KOPT-K1 (cell line): ENCODE data around the gene CNTD1.
"Not testable (repeated sequence)": the region's sequence is repeated elsewhere in the genome, so short reads cannot be mapped to it uniquely, and the experiment has no call there.

ENCODE experiments used
- H3K27ac ChIP-seq: fragments of 200-600 bp; sonication (generic); 2 replicates; pipeline ENCODE4 v1.5.1; 2016; ENCODE audit warnings: antibody characterized with exemption, mild to moderate bottlenecking, low read depth, low read length; ENCODE audit not compliant: poor library complexity, severe bottlenecking
- H3K36me3 ChIP-seq: fragments of 200-600 bp; sonication (generic); 2 replicates; pipeline ENCODE4 v1.5.1; 2017; ENCODE audit warnings: antibody characterized with exemption, mild to moderate bottlenecking, low read length, moderate library complexity; ENCODE audit not compliant: insufficient read depth
- H3K9me3 ChIP-seq: fragments of 200-600 bp; sonication (generic); 2 replicates; pipeline ENCODE4 v1.5.1; 2017; ENCODE audit warnings: antibody characterized with exemption, low read length, mild to moderate bottlenecking; ENCODE audit not compliant: insufficient read depth, poor library complexity, severe bottlenecking

The CNTD1 gene

GRCh38 chr17:42844271-42844670 lies 45.6 kb downstream of the CNTD1 start, which contains the start of gene AOC2:
AOC2 (plus strand) TSS chr17:42844580; CDS start chr17:42844627, 47 bp downstream.
- Histone ChIP-seq H3K27ac (no peak within 1 kb of the TSS), H3K9me3 (no peaks in the 10 kb centered on the region), H3K36me3 (peaks cover 67% of the 10 kb centered on the region)

DNA sequence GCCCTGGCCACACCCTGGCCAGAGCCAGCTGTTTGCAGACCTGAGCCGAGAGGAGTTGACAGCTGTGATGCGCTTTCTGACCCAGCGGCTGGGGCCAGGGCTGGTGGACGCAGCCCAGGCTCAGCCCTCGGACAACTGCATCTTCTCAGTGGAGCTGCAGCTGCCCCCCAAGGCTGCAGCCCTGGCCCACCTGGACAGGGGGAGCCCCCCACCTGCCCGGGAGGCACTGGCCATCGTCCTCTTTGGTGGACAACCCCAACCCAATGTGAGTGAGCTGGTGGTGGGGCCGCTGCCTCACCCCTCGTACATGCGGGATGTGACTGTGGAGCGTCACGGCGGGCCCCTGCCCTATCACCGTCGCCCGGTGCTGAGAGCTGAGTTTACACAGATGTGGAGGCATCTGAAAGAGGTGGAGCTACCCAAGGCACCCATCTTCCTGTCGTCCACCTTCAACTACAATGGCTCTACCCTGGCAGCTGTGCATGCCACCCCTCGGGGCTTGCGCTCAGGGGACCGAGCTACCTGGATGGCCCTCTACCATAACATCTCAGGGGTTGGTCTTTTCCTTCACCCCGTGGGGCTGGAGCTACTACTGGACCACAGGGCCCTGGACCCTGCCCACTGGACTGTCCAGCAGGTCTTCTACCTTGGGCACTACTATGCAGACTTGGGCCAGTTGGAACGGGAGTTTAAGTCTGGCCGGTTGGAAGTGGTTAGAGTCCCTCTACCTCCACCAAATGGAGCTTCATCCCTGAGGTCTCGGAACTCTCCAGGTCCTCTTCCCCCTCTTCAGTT lies 46.3 kb downstream of the CNTD1 start:
- Histone ChIP-seq H3K27ac (no peak overlapping the region), H3K36me3 (peaks cover 60% of the 10 kb centered on the region), H3K9me3 (no peaks in the 10 kb centered on the region)

- Histone ChIP-seq H3K27ac (no peak overlapping the region), H3K36me3 (peaks cover 55% of the 10 kb centered on the region), H3K9me3 (no peaks in the 10 kb centered on the region)
Measured at GRCh38 chr17:42845556-42845917, 46.9 kb downstream of the CNTD1 start.

- Histone ChIP-seq H3K9me3 (no peaks in the 10 kb centered on the region), H3K36me3 (peaks cover 50% of the 10 kb centered on the region), H3K27ac (no peak overlapping the region)
Measured at GRCh38 chr17:42845918-42846593, 47.4 kb downstream of the CNTD1 start.

DNA sequence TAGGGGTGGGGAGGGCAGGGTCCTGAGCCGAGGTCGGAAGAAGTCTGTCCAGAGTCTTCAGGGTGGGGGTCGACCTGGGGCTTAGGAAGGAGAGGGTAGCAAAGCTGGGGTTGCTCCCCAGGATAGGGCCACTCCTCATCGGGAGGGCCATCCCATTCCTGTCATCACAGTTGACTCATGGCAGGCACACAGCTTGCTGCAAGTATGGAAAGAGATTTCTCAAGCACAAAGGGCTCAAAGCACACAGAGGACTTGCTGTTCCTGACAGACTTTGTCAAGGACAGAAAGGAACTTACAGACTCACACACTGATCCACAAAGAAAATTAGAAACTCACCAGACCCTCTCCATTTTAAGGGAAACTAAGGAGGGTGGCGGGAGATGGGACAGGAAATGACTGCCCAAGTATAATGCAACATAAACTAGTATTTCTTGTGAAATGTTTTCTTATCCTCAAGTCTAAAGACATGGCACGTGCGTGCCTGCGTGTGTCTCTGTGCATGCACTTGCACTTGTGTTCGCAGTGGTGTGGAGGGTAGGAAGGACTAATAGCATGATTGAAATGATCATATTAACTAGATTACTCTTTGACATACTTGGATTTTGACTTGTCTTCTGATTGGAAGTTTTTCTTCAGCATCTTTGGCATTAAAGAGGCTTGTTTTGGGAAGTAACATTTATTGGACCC lies 48.1 kb downstream of the CNTD1 start:
- H3K27ac ChIP-seq, result no peak overlapping the region
- H3K36me3 ChIP-seq, result peaks cover 43% of the 10 kb centered on the region
- H3K9me3 ChIP-seq, result no peaks in the 10 kb centered on the region

DNA sequence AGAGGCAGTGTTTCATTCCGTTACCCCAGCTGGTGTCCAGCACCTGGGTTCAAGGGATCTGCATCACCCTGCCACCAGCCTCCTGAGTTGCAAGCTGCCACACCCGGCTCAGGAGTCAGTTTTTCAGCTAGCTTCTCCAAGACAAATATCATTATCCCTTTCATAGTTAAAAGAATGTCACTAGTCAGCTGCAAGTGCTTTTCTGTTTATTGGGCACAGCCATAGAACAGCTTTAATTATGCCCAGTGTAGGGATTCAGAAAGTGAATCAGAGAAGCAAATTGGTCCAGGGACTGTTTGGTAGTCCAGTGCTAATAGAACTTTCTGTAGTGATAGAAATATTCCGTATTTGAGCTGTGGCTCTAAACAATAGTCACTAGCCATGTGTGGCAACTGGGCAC lies 49.4 kb downstream of the CNTD1 start:
- H3K27ac ChIP-seq, result no peak overlapping the region
- no peaks in the 10 kb centered on the region for H3K9me3 ChIP-seq
- peaks cover 29% of the 10 kb centered on the region for H3K36me3 ChIP-seq

DNA sequence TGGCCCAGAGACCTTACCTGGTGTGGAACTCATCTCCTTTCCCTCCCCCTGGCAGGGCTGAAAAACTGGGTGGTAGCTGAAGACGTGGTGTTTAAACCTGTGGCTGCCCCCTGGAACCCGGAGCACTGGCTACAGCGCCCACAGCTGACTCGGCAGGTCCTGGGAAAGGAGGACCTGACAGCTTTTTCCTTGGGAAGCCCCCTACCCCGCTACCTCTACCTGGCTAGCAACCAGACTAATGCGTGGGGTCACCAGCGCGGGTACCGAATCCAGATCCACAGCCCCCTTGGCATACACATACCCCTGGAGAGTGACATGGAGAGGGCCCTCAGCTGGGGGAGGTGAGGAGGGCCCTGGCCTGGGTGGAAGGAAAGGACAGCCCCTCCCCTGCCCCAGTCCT lies 50.4 kb downstream of the CNTD1 start:
- Histone ChIP-seq H3K9me3 (no peaks in the 10 kb centered on the region), H3K36me3 (peaks cover 20% of the 10 kb centered on the region), H3K27ac (no peak overlapping the region)

GRCh38 chr17:42849451-42850181 lies 51.0 kb downstream of the CNTD1 start:
- Histone ChIP-seq H3K27ac (no peak overlapping the region), H3K36me3 (peaks cover 14% of the 10 kb centered on the region), H3K9me3 (no peaks in the 10 kb centered on the region)

- Histone ChIP-seq H3K9me3 (no peaks in the 10 kb centered on the region), H3K36me3 (peaks cover under 1% of the 10 kb centered on the region), H3K27ac (no peak within 1 kb of the TSS)
Measured at GRCh38 chr17:42850954-42851353, 52.3 kb downstream of the CNTD1 start, which contains the start of gene AOC3. AOC3 (plus strand) TSS chr17:42851199; CDS start chr17:42851344, 145 bp downstream.

GRCh38 chr17:42851371-42852240 lies 52.9 kb downstream of the CNTD1 start:
- H3K9me3 ChIP-seq, H3K36me3 ChIP-seq, H3K27ac ChIP-seq: not testable (repeated sequence)

DNA sequence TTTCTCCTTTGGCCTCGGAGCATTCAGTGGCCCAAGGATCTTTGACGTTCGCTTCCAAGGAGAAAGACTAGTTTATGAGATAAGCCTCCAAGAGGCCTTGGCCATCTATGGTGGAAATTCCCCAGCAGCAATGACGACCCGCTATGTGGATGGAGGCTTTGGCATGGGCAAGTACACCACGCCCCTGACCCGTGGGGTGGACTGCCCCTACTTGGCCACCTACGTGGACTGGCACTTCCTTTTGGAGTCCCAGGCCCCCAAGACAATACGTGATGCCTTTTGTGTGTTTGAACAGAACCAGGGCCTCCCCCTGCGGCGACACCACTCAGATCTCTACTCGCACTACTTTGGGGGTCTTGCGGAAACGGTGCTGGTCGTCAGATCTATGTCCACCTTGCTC lies 53.7 kb downstream of the CNTD1 start:
- Histone ChIP-seq H3K36me3 (no peaks in the 10 kb centered on the region), H3K27ac (no peak overlapping the region), H3K9me3 (no peaks in the 10 kb centered on the region)

GRCh38 chr17:42853004-42853403 lies 54.3 kb downstream of the CNTD1 start:
- no peak overlapping the region for H3K27ac ChIP-seq
- H3K36me3 ChIP-seq, result no peaks in the 10 kb centered on the region

DNA sequence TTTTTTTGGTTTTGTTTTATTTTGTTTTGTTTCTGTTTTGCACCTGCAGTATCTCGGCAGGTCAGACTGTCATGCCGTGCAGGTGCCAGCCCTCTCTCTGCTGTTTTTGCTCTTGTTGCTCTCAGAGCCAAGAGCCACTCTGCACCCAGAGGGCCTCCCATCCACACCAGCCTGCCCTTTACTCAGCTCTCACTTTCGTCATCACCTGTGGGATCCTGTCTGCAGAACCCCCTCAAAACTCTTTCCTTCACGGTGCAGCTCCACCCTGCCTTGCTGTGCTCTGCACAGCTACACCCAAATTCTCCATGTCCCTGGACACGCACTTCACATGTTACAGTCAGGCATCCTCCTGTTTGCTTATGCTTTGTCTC lies 54.9 kb downstream of the CNTD1 start:
- no peaks in the 10 kb centered on the region for H3K36me3 ChIP-seq
- H3K9me3 ChIP-seq, result no peaks in the 10 kb centered on the region
- no peak overlapping the region for H3K27ac ChIP-seq

More at GRCh38 chr17:42853004-42853403, 54.3 kb downstream of the CNTD1 start:
- no peaks in the 10 kb centered on the region for H3K9me3 ChIP-seq
